Fibroblast of mammary gland (primary cell): ENCODE results near the gene DNAJC4.

ENCODE experiments used
- DNase-seq: peaks from one replicate; pipeline ENCODE4 v3.0.0-alpha.2; 2010; ENCODE audit warnings: low read depth
- H3K4me3 ChIP-seq: 2 replicates; pipeline ENCODE4 v1.5.1; 2011; ENCODE audit warnings: low read depth, mild to moderate bottlenecking, low read length, moderate library complexity; ENCODE audit not compliant: control insufficient read depth
- CTCF ChIP-seq: conservative IDR thresholded peaks from 2 replicates; pipeline ENCODE4 v1.5.1; 2011; ENCODE audit warnings: low read depth, low read length, inconsistent platforms; ENCODE audit not compliant: control insufficient read depth, insufficient read depth

The DNAJC4 gene

GRCh38 chr11:64229744-64230170, 591 bp upstream of the DNAJC4 start:
- no peak for TF ChIP-seq CTCF
- no peak for DNase-seq
- peak overlapping the region; percentile 61 for H3K4me3 ChIP-seq

GRCh38 chr11:64230985-64231365, 627 bp downstream of the DNAJC4 start:
- TF ChIP-seq CTCF: no peak
- DNase-seq: no peak
- H3K4me3 ChIP-seq: peak overlapping the region; percentile 61

- no peak for TF ChIP-seq CTCF
- no peak for DNase-seq
- no peak overlapping the region for H3K4me3 ChIP-seq
Observed at GRCh38 chr11:64231546-64231945, 1.2 kb downstream of the DNAJC4 start.

- no peak overlapping the region for H3K4me3 ChIP-seq
- TF ChIP-seq CTCF: no peak
- no peak for DNase-seq
Observed at GRCh38 chr11:64232182-64232966, 2.0 kb downstream of the DNAJC4 start.

GRCh38 chr11:64232967-64233315, 2.6 kb downstream of the DNAJC4 start:
- H3K4me3 ChIP-seq: no peak overlapping the region
- no peak for TF ChIP-seq CTCF
- no peak for DNase-seq

GRCh38 chr11:64233913-64234586, 3.7 kb downstream of the DNAJC4 start, which contains the start of gene VEGFB:
TSS of gene VEGFB (plus strand) at chr11:64234584. CDS start at chr11:64234834, 250 bp downstream.
- TF ChIP-seq CTCF: no peak
- peak within 1 kb of the TSS; percentile 57 for H3K4me3 ChIP-seq
- no peak for DNase-seq
